Measurements from ENCODE around the gene CHRNA7.
"Not testable (repeated sequence)": the region's sequence is repeated elsewhere in the genome, so short reads cannot be mapped to it uniquely, and the experiment has no call there.

GRCh38 chr15:32164065-32164464 is 133.8 kb downstream of the CHRNA7 start:
- not testable (repeated sequence) for TF ChIP-seq CTCF, POLR2A, EP300 (IDR thresholded peaks at IDR 0.05)
